HCT116 (cell line): ENCODE measurements around the gene CYP11A1.

Source experiments
- EZH2 ChIP-seq: fragments of 200-600 bp; sonication (generic); IDR thresholded peaks from 2 replicates; pipeline ENCODE4 v1.6.1; 2017; ENCODE audit warnings: antibody characterized with exemption, mixed run types
- EZH2phosphoT487 ChIP-seq: fragments of 200-600 bp; IDR thresholded peaks from 2 replicates; pipeline ENCODE4 v1.6.1; 2018; ENCODE audit warnings: antibody characterized with exemption, borderline replicate concordance
- SP1 ChIP-seq: IDR thresholded peaks from 2 replicates; pipeline ENCODE4 v1.6.1; 2012; ENCODE audit warnings: low read depth
- YY1 ChIP-seq: IDR thresholded peaks from 2 replicates; pipeline ENCODE4 v1.6.1; 2011; ENCODE audit warnings: low read length, low read depth, moderate library complexity, mild to moderate bottlenecking; ENCODE audit not compliant: insufficient replicate concordance; ENCODE audit errors: extremely low read depth
- ZFX ChIP-seq: fragments of 450-650 bp; IDR thresholded peaks from 2 replicates; pipeline ENCODE4 v1.6.1; 2017
- ZNF274 ChIP-seq: fragments of 200-500 bp; sonication (Bioruptor generic); IDR thresholded peaks from 2 replicates; pipeline ENCODE4 v1.6.1; 2014; ENCODE audit warnings: mild to moderate bottlenecking, low read depth, low read length, inconsistent platforms
- TF ChIP-seq, protein P1 (sequence below), 3 experiments: fragments of 200-600 bp in 1 of 3; sonication (generic) in 1 of 3; IDR thresholded peaks in 2 of 3; conservative IDR thresholded peaks in 1 of 3; 2 replicates each; pipeline ENCODE4 v1.5.1; 2012 to 2017; ENCODE audit warnings: low read depth in 2 of 3, low read length in 2 of 3, antibody characterized with exemption in 1 of 3, borderline replicate concordance in 1 of 3, control low read depth in 1 of 3, mild to moderate bottlenecking in 1 of 3, mixed read lengths in 1 of 3, mixed run types in 1 of 3, moderate library complexity in 1 of 3; ENCODE audit not compliant: insufficient read depth in 1 of 3
- TF ChIP-seq, protein P2 (sequence below): IDR thresholded peaks from 2 replicates; pipeline ENCODE4 v1.6.1; 2011; ENCODE audit warnings: mild to moderate bottlenecking, low read length, moderate library complexity; ENCODE audit not compliant: insufficient replicate concordance; ENCODE audit errors: extremely low read depth
- TF ChIP-seq, protein P3 (sequence below): IDR thresholded peaks from 2 replicates; pipeline ENCODE4 v1.6.1; 2012; ENCODE audit warnings: low read depth

GRCh38 chr15:74384566-74384880, 17.1 kb upstream of the CYP11A1 start:
- no peak for TF ChIP-seq EZH2phosphoT487
- no peak for TF ChIP-seq YY1
- TF ChIP-seq, protein P1, sequence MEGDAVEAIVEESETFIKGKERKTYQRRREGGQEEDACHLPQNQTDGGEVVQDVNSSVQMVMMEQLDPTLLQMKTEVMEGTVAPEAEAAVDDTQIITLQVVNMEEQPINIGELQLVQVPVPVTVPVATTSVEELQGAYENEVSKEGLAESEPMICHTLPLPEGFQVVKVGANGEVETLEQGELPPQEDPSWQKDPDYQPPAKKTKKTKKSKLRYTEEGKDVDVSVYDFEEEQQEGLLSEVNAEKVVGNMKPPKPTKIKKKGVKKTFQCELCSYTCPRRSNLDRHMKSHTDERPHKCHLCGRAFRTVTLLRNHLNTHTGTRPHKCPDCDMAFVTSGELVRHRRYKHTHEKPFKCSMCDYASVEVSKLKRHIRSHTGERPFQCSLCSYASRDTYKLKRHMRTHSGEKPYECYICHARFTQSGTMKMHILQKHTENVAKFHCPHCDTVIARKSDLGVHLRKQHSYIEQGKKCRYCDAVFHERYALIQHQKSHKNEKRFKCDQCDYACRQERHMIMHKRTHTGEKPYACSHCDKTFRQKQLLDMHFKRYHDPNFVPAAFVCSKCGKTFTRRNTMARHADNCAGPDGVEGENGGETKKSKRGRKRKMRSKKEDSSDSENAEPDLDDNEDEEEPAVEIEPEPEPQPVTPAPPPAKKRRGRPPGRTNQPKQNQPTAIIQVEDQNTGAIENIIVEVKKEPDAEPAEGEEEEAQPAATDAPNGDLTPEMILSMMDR (IDR thresholded peaks at IDR 0.05 in 2 of 3, conservative IDR thresholded peaks at IDR 0.05 in 1 of 3; ENCODE audit: borderline replicate concordance in 1 of 3, insufficient read depth in 1 of 3, low read depth in 2 of 3, low read length in 2 of 3) = no peak
- TF ChIP-seq, protein P2, sequence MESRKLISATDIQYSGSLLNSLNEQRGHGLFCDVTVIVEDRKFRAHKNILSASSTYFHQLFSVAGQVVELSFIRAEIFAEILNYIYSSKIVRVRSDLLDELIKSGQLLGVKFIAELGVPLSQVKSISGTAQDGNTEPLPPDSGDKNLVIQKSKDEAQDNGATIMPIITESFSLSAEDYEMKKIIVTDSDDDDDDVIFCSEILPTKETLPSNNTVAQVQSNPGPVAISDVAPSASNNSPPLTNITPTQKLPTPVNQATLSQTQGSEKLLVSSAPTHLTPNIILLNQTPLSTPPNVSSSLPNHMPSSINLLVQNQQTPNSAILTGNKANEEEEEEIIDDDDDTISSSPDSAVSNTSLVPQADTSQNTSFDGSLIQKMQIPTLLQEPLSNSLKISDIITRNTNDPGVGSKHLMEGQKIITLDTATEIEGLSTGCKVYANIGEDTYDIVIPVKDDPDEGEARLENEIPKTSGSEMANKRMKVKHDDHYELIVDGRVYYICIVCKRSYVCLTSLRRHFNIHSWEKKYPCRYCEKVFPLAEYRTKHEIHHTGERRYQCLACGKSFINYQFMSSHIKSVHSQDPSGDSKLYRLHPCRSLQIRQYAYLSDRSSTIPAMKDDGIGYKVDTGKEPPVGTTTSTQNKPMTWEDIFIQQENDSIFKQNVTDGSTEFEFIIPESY = no peak
- TF ChIP-seq, protein P3, sequence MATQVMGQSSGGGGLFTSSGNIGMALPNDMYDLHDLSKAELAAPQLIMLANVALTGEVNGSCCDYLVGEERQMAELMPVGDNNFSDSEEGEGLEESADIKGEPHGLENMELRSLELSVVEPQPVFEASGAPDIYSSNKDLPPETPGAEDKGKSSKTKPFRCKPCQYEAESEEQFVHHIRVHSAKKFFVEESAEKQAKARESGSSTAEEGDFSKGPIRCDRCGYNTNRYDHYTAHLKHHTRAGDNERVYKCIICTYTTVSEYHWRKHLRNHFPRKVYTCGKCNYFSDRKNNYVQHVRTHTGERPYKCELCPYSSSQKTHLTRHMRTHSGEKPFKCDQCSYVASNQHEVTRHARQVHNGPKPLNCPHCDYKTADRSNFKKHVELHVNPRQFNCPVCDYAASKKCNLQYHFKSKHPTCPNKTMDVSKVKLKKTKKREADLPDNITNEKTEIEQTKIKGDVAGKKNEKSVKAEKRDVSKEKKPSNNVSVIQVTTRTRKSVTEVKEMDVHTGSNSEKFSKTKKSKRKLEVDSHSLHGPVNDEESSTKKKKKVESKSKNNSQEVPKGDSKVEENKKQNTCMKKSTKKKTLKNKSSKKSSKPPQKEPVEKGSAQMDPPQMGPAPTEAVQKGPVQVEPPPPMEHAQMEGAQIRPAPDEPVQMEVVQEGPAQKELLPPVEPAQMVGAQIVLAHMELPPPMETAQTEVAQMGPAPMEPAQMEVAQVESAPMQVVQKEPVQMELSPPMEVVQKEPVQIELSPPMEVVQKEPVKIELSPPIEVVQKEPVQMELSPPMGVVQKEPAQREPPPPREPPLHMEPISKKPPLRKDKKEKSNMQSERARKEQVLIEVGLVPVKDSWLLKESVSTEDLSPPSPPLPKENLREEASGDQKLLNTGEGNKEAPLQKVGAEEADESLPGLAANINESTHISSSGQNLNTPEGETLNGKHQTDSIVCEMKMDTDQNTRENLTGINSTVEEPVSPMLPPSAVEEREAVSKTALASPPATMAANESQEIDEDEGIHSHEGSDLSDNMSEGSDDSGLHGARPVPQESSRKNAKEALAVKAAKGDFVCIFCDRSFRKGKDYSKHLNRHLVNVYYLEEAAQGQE = no peak
- no peak for TF ChIP-seq EZH2
- TF ChIP-seq SP1 = no peak
- no peak for TF ChIP-seq ZFX
- TF ChIP-seq ZNF274 = no peak
